Loucy (cell line): ENCODE results near the gene C2.
A peak's percentile ranks its signal among the peaks of the same experiment; 100 is the strongest.
"Not testable (repeated sequence)": the region's sequence is repeated elsewhere in the genome, so short reads cannot be mapped to it uniquely, and the experiment has no call there.

Experiments
- H2AFZ ChIP-seq: fragments of 200-600 bp; sonication (generic); 2 replicates; pipeline ENCODE4 v1.6.0; 2016; ENCODE audit warnings: antibody characterized with exemption, mild to moderate bottlenecking, low read length, moderate library complexity
- H3F3A ChIP-seq: fragments of 200-600 bp; 2 replicates; pipeline ENCODE4 v1.6.0; 2016; ENCODE audit warnings: antibody characterized with exemption, low read depth, mild to moderate bottlenecking
- H3K27me3 ChIP-seq: fragments of 200-600 bp; sonication (generic); 2 replicates; pipeline ENCODE4 v1.6.1; 2014; ENCODE audit warnings: low read length, mild to moderate bottlenecking; ENCODE audit not compliant: insufficient read depth, poor library complexity, severe bottlenecking
- H3K36me3 ChIP-seq: fragments of 200-600 bp; sonication (generic); 2 replicates; pipeline ENCODE4 v1.6.1; 2016; ENCODE audit warnings: low read length; ENCODE audit not compliant: insufficient read depth
- H3K4me1 ChIP-seq: fragments of 200-600 bp; sonication (generic); 2 replicates; pipeline ENCODE4 v1.5.1; 2014; ENCODE audit warnings: low read length, mild to moderate bottlenecking; ENCODE audit not compliant: insufficient read depth, poor library complexity, severe bottlenecking
- H3K4me2 ChIP-seq: fragments of 200-600 bp; sonication (generic); 2 replicates; pipeline ENCODE4 v1.6.0; 2014; ENCODE audit warnings: antibody characterized with exemption, low read length, low read depth, mild to moderate bottlenecking; ENCODE audit not compliant: poor library complexity, severe bottlenecking
- H3K4me3 ChIP-seq: fragments of 200-600 bp; sonication (generic); 2 replicates; pipeline ENCODE4 v1.5.1; 2014; ENCODE audit warnings: low read length, mild to moderate bottlenecking, mixed read lengths; ENCODE audit not compliant: poor library complexity, severe bottlenecking
- H3K79me2 ChIP-seq: fragments of 200-600 bp; sonication (generic); 2 replicates; pipeline ENCODE4 v1.6.1; 2014; ENCODE audit warnings: low read length; ENCODE audit not compliant: insufficient read depth
- H3K9ac ChIP-seq: fragments of 200-600 bp; sonication (generic); 2 replicates; pipeline ENCODE4 v1.6.0; 2014; ENCODE audit warnings: mild to moderate bottlenecking, low read depth, low read length, moderate library complexity; ENCODE audit not compliant: poor library complexity, severe bottlenecking
- H3K9me2 ChIP-seq: fragments of 200-600 bp; sonication (generic); replicated peaks from 2 replicates; pipeline ENCODE4 v1.6.1; 2016; ENCODE audit warnings: low read depth, low read length, mixed read lengths
- H3K9me3 ChIP-seq: fragments of 200-600 bp; sonication (generic); 2 replicates; pipeline ENCODE4 v1.6.1; 2014; ENCODE audit warnings: mild to moderate bottlenecking, antibody characterized with exemption, low read length, low read depth; ENCODE audit not compliant: insufficient read depth
- H4K20me1 ChIP-seq: fragments of 200-600 bp; sonication (generic); 2 replicates; pipeline ENCODE4 v1.6.0; 2014; ENCODE audit warnings: antibody characterized with exemption, low read length, mild to moderate bottlenecking; ENCODE audit not compliant: insufficient read depth, poor library complexity, severe bottlenecking
- EZH2phosphoT487 ChIP-seq: fragments of 200-600 bp; IDR thresholded peaks from 2 replicates; pipeline ENCODE4 v1.6.1; 2018; ENCODE audit warnings: antibody characterized with exemption, mild to moderate bottlenecking, moderate library complexity, borderline replicate concordance
- TF ChIP-seq, protein P1 (sequence below): fragments of 200-600 bp; sonication (generic); conservative IDR thresholded peaks from 2 replicates; pipeline ENCODE4 v1.5.1; 2014; ENCODE audit warnings: mild to moderate bottlenecking, antibody characterized with exemption, low read length

Gene C2

DNA sequence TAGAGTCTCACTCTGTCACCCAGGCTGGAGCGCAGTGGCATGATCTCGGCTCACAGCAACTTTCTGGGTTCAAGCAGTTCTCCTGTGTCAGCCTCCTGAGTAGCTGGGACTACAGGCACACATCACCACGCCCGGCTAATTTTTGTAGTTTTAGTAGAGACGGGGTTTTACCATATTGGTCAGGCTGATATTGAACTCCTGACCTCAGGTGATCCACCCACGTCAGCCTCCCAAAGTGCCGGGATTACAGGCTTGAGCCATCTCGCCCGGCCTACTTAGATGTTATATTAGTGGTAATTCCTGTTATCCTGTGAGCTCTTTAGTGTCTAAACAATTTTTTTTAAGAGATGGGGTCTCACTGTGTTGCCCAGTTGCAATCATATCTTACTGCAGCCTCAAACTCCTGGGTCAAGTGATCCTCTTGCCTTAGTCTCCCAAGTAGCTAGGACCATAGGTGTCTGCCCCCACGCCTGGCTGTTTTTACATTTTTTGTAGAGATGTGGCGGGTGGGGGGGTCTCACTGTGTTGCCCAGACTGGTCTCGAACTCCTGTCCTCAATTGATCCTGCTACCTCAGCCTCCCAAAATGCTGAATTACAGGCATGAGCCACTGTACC lies 50.4 kb downstream of the C2 start:
- Histone ChIP-seq H2AFZ (no peak overlapping the region), H3F3A (peaks cover 9% of the 10 kb centered on the region; the same call in 1 of the 2 replicates), H3K9me2 (no peaks in the 10 kb centered on the region), H3K4me3 (no peak overlapping the region), H3K9ac (peak overlapping the region; percentile 68), H3K79me2 (peaks cover 14% of the 10 kb centered on the region), H3K9me3 (no peaks in the 10 kb centered on the region), H3K4me1 (peaks cover 24% of the 10 kb centered on the region), H3K36me3 (no peaks in the 10 kb centered on the region), H4K20me1 (no peaks in the 10 kb centered on the region), H3K27me3 (no peaks in the 10 kb centered on the region), H3K4me2 (peak overlapping the region; percentile 77)
- TF ChIP-seq EZH2phosphoT487 = no peak
- TF ChIP-seq, protein P1, sequence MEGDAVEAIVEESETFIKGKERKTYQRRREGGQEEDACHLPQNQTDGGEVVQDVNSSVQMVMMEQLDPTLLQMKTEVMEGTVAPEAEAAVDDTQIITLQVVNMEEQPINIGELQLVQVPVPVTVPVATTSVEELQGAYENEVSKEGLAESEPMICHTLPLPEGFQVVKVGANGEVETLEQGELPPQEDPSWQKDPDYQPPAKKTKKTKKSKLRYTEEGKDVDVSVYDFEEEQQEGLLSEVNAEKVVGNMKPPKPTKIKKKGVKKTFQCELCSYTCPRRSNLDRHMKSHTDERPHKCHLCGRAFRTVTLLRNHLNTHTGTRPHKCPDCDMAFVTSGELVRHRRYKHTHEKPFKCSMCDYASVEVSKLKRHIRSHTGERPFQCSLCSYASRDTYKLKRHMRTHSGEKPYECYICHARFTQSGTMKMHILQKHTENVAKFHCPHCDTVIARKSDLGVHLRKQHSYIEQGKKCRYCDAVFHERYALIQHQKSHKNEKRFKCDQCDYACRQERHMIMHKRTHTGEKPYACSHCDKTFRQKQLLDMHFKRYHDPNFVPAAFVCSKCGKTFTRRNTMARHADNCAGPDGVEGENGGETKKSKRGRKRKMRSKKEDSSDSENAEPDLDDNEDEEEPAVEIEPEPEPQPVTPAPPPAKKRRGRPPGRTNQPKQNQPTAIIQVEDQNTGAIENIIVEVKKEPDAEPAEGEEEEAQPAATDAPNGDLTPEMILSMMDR = no peak

DNA sequence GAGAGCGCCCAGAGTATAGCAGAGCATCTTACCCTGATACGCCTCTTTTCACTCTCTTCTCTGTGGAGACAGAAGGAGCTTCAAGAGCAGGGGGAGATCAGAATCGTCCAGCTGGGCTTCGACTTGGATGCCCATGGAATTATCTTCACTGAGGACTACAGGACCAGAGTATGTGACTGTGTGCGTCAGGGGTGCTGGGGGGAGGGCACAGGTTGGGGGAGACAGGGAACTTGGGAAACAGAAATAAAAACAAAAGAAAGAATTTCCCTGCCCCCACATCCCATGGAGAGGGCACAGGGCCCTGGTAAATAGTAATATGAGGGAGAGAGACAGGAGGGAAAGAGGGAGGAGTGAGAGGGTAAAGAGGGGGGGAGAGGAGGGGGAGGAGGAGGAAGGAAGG lies 51.3 kb downstream of the C2 start:
- H3K9me3 ChIP-seq = no peaks in the 10 kb centered on the region
- H3K4me1 ChIP-seq = peaks cover 15% of the 10 kb centered on the region
- peak overlapping the region; percentile 77 for H3K4me2 ChIP-seq
- no peak overlapping the region for H2AFZ ChIP-seq
- H3K4me3 ChIP-seq = peak overlapping the region; percentile 54
- TF ChIP-seq EZH2phosphoT487 = no peak
- TF ChIP-seq, protein P1 = no peak
- no peaks in the 10 kb centered on the region for H4K20me1 ChIP-seq
- no peaks in the 10 kb centered on the region for H3K27me3 ChIP-seq
- H3K79me2 ChIP-seq = peaks cover 5% of the 10 kb centered on the region; the same call in 1 of the 2 replicates
- H3K9me2 ChIP-seq = no peaks in the 10 kb centered on the region
- peaks cover 9% of the 10 kb centered on the region; the same call in 1 of the 2 replicates for H3F3A ChIP-seq
- peak overlapping the region; percentile 68 for H3K9ac ChIP-seq
- no peaks in the 10 kb centered on the region for H3K36me3 ChIP-seq

DNA sequence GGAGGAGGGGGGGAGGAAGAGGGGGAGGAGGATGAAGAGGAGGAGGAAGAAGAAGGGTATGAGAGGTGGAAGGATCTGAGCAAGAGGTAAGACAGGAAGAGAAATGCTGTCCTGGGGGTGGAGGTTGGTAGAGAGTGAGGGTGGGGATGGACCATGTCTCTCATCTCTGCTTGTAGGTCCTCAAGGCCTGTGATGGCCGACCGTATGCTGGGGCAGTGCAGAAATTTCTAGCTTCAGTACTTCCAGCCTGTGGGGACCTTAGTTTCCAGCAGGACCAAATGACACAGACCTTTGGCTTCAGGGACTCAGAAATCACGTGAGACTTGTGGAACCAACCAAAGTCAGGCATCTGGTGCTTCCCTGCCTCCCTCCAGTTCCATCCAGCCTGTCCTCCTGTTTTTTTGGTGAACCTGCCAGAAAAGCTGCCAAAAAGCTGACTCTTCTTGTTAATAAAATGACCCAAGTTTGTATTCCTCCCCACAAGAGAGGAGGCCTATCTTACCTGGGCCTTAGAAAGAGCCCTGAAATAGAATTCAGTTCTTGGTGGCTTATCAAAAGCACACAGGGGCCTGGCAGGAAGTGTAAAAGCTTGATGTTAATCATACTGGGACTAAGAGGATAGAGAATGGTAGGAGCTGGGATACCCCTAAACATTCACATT lies 51.9 kb downstream of the C2 start:
- Histone ChIP-seq H4K20me1 (no peaks in the 10 kb centered on the region), H3K36me3 (no peaks in the 10 kb centered on the region), H2AFZ (no peak overlapping the region), H3K4me2 (peak overlapping the region; percentile 77), H3K9me3 (no peaks in the 10 kb centered on the region), H3K4me1 (peaks cover 15% of the 10 kb centered on the region), H3K79me2 (no peaks in the 10 kb centered on the region), H3F3A (peaks cover 9% of the 10 kb centered on the region; the same call in 1 of the 2 replicates), H3K9me2 (no peaks in the 10 kb centered on the region), H3K4me3 (peak overlapping the region; percentile 54), H3K9ac (peak overlapping the region; percentile 68), H3K27me3 (no peaks in the 10 kb centered on the region)
- TF ChIP-seq EZH2phosphoT487 = no peak
- TF ChIP-seq, protein P1 = no peak

DNA sequence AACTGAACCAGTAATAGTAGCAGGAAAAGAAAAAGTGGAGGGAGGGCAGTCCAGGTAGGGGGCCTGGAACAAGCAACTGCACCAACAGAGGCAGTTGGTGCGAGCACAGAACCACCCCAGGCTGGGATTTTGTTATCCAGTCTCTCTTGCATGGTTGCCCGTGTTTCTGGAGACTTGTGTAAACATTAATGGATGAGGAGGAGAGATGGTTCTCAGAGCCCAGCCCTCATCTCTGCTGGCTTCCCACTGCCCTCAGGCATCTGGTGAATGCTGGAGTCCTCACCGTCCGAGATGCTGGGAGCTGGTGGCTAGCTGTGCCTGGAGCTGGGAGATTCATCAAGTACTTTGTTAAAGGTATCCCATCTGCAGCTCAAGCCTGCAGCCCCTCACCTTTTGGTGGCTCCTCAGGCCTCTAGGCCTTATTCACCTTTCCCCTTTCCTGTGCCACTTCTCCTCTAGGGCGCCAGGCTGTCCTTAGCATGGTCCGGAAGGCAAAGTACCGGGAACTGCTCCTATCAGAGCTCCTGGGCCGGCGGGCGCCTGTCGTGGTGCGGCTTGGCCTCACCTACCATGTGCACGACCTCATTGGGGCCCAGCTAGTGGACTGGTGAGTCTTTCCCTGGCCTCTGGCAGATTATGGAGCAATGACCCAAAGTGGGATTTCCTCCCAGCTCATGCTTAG lies 52.8 kb downstream of the C2 start:
- not testable (repeated sequence) for H2AFZ ChIP-seq, H3K36me3 ChIP-seq, H3K79me2 ChIP-seq, H3K9me3 ChIP-seq, H4K20me1 ChIP-seq, H3K27me3 ChIP-seq, H3K9me2 ChIP-seq, H3K4me3 ChIP-seq, H3F3A ChIP-seq
- Histone ChIP-seq H3K4me1 (peaks cover 15% of the 10 kb centered on the region), H3K9ac (peak overlapping the region; percentile 68), H3K4me2 (peak overlapping the region; percentile 77)

DNA sequence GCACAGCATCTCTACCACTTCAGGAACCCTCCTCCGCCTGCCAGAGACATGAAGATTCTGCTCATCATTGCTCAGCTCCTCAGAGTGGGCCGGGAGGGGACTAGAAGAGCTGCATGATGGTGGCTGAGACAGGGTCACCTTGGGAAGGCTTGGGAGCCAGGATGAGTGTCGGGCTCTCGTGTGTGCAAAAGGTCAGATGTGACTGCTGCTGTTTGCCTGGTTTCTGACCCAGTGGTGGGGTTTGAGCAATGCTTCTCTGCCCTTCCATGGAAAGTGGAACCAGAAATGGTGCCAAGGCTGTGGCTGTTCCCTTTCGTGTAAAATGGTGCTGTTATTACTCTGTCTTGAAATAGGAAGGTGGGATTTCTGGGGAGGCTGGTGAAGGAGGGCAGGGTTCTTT lies 53.5 kb downstream of the C2 start:
- H3K27me3 ChIP-seq, H3K79me2 ChIP-seq, H3K9ac ChIP-seq, H3F3A ChIP-seq, H2AFZ ChIP-seq, H3K36me3 ChIP-seq, H3K4me2 ChIP-seq, H3K4me3 ChIP-seq, H3K9me2 ChIP-seq, H3K9me3 ChIP-seq, H4K20me1 ChIP-seq: not testable (repeated sequence)
- H3K4me1 ChIP-seq = peaks cover 15% of the 10 kb centered on the region
